K562 (cell line): Measurements from ENCODE around the gene TRUB1. TPM values are rescaled to one million over a fixed set of nuclear protein-coding genes. Genes with fewer than 3 reads are reported as not detected.

Experiments
- ATAC-seq: fragments of 200-7000 bp; cut with Tn5 transposase; 3 replicates; pipeline ENCODE4 v1.9.1; 2020; ENCODE audit warnings: moderate library complexity
- BruUV-seq: library from RNA; stranded (reverse); fragments of 400-500 nt; replicated peaks from 2 replicates; lab custom pipeline; 2021; lab: Mats Ljungman, UMichigan
- CTCF ChIA-PET: fragments of 300-600 bp; formaldehyde crosslinking; extraction: SDS; loops from one replicate; lab custom pipeline; 2021; ENCODE audit warnings: low intra/inter-chr PET ratio; lab: Yijun Ruan, JAX
- POLR2A ChIA-PET: fragments of 300-600, 350-650 bp; sonication (Branson Sonifier 250); formaldehyde crosslinking; extraction: SDS; loops from one replicate; lab custom pipeline; 2021; ENCODE audit warnings: antibody characterized with exemption, inconsistent platforms; lab: Yijun Ruan, JAX
- DNase-seq, 4 experiments: peaks; one replicate each; pipeline versions ENCODE4 v3.0.0 to v3.0.0-alpha.2; 2011 to 2018; ENCODE audit warnings: low spot score in 3 of 4, mixed read lengths in 3 of 4; ENCODE audit errors: extremely low read depth in 1 of 4
- FAIRE-seq: peaks from 2 replicates; lab custom pipeline; 2011; peaks lifted over from hg19 to GRCh38; lab: Jason Lieb, UNC
- H2AFZ ChIP-seq: 2 replicates; pipeline ENCODE4 v1.6.0; 2011; ENCODE audit warnings: low read depth, low read length, control low read depth, inconsistent platforms
- H3K27ac ChIP-seq: fragments of 200-600 bp; 3 replicates; pipeline ENCODE4 v1.8.0; 2011; ENCODE audit warnings: low read depth, mild to moderate bottlenecking, control low read depth, inconsistent platforms, low read length, moderate library complexity, mixed read lengths; ENCODE audit errors: extremely low read depth
- H3K27me3 ChIP-seq, 2 experiments: fragments of 300-600 bp in 1 of 2; 2 replicates in 1 of 2; 3 replicates in 1 of 2; pipeline versions ENCODE4 v1.6.0 to v1.8.0; 2011; ENCODE audit warnings: inconsistent platforms in 2 of 2, low read length in 2 of 2, mild to moderate bottlenecking in 1 of 2, mixed read lengths in 1 of 2, moderate library complexity in 1 of 2; ENCODE audit not compliant: control insufficient read depth in 2 of 2, insufficient read depth in 2 of 2
- H3K36me3 ChIP-seq: fragments of 300-600 bp; 3 replicates; pipeline ENCODE4 v1.8.0; 2011; ENCODE audit warnings: mild to moderate bottlenecking, low read length, inconsistent platforms; ENCODE audit not compliant: control insufficient read depth, insufficient read depth
- H3K4me1 ChIP-seq, 2 experiments: fragments of 200-600 bp in 1 of 2; replicated peaks in 1 of 2; 2 replicates in 1 of 2; 3 replicates in 1 of 2; pipeline versions ENCODE4 v1.5.1 to v1.8.0; 2011; ENCODE audit warnings: inconsistent platforms in 2 of 2, low read length in 2 of 2, mild to moderate bottlenecking in 1 of 2, mixed read lengths in 1 of 2, moderate library complexity in 1 of 2; ENCODE audit not compliant: control insufficient read depth in 2 of 2, insufficient read depth in 2 of 2
- H3K4me2 ChIP-seq: 2 replicates; pipeline ENCODE4 v1.6.1; 2011; ENCODE audit warnings: low read length, control low read depth, inconsistent platforms, mixed read lengths; ENCODE audit not compliant: insufficient read depth
- H3K4me3 ChIP-seq: fragments of 200-600 bp; sonication (generic), shearing (Covaris generic); 2 replicates; pipeline ENCODE4 v1.5.1; 2016; ENCODE audit warnings: control low read depth, inconsistent platforms
- H3K79me2 ChIP-seq: fragments of 200-600 bp; 3 replicates; pipeline ENCODE4 v1.8.0; 2011; ENCODE audit warnings: low read length, inconsistent platforms; ENCODE audit not compliant: control insufficient read depth, insufficient read depth
- H3K9ac ChIP-seq, 2 experiments: 2 replicates each; pipeline versions ENCODE4 v1.6.0 to v1.6.1; 2011; ENCODE audit warnings: low read depth in 2 of 2, low read length in 2 of 2, control low read depth in 1 of 2, inconsistent platforms in 1 of 2, mild to moderate bottlenecking in 1 of 2, mixed read lengths in 1 of 2; ENCODE audit not compliant: insufficient read depth in 1 of 2
- H3K9me1 ChIP-seq: one replicate; pipeline ENCODE4 v1.6.0; 2011; ENCODE audit warnings: inconsistent platforms, mild to moderate bottlenecking, low read length, moderate library complexity; ENCODE audit not compliant: control insufficient read depth, insufficient read depth
- H3K9me3 ChIP-seq: replicated peaks from 2 replicates; pipeline ENCODE4 v1.5.1; 2011; ENCODE audit warnings: low read depth, low read length, inconsistent platforms; ENCODE audit not compliant: control insufficient read depth, insufficient read depth
- H4K20me1 ChIP-seq: replicated peaks from 2 replicates; pipeline ENCODE4 v1.6.1; 2011; ENCODE audit warnings: low read length, inconsistent platforms, mixed read lengths; ENCODE audit not compliant: control insufficient read depth, insufficient read depth
- ELF1 ChIP-seq: fragments of 200-800 bp; sonication (Bioruptor generic); IDR thresholded peaks from 2 replicates; pipeline ENCODE4 v1.6.1; 2016; ENCODE audit warnings: missing genetic modification characterization, missing compliant biosample characterization
- FOSL1 ChIP-seq: fragments of 200-800 bp; sonication (Bioruptor generic); conservative IDR thresholded peaks from 2 replicates; pipeline ENCODE4 v1.6.1; 2016; ENCODE audit warnings: missing genetic modification characterization, missing compliant biosample characterization
- JUND ChIP-seq, 2 experiments: IDR thresholded peaks; 2 replicates in 1 of 2; 3 replicates in 1 of 2; pipeline ENCODE4 v1.6.1; 2011; ENCODE audit warnings: borderline replicate concordance in 2 of 2, low read depth in 2 of 2, low read length in 2 of 2, improper control_type of control experiment in 1 of 2, missing biosample characterization in 1 of 2, missing genetic modification characterization in 1 of 2, missing genetic modification reagents in 1 of 2
- KDM4B ChIP-seq, 2 experiments: fragments of 450-650 bp in 1 of 2; sonication (generic) in 1 of 2; IDR thresholded peaks; 2 replicates each; pipeline ENCODE4 v1.6.1; 2016 to 2017; ENCODE audit warnings: borderline replicate concordance in 2 of 2, antibody characterized with exemption in 1 of 2, low read depth in 1 of 2, mild to moderate bottlenecking in 1 of 2
- NELFE ChIP-seq: IDR thresholded peaks from 2 replicates; pipeline ENCODE4 v1.6.1; 2011; ENCODE audit warnings: mild to moderate bottlenecking; ENCODE audit not compliant: insufficient read depth, insufficient read length
- ZKSCAN3 ChIP-seq: fragments of 250-450 bp; sonication (Bioruptor Pico); IDR thresholded peaks from 2 replicates; pipeline ENCODE4 v1.4.0; 2020
- ZNF184 ChIP-seq: sonication (generic); formaldehyde crosslinking; IDR thresholded peaks from 2 replicates; pipeline ENCODE4 v1.5.0; 2020; ENCODE audit warnings: missing genetic modification reagents
- WGBS: fragments of 100-300 bp; shearing (Covaris generic); methylation state at CpG from one replicate; pipeline ENCODE4 v1.1.6; 2016; ENCODE audit warnings: low coverage, mixed read lengths; ENCODE audit not compliant: insufficient coverage; ENCODE audit errors: missing lambda C conversion rate; 5-methylcytosine and 5-hydroxymethylcytosine counted together
- in situ Hi-C: fragments of 300-500 bp; cut with MboI; formaldehyde crosslinking; loops from 4 replicates; pipeline ENCODE4 v1.15.0; 2018; ENCODE audit warnings: inconsistent platforms, mixed read lengths
- intact Hi-C: fragments of 100-400 bp; cut with micrococcal nuclease; formaldehyde crosslinking; loops from 2 replicates; pipeline ENCODE4 v1.14.2; 2022
- polyA plus RNA-seq, 8 experiments: library from polyadenylated mRNA; depleted of rRNA in 4 of 8; stranded (reverse) in 5 of 8; unstranded in 3 of 8; fragments of >200 nt; fragmentation: Nextera tagmentation in 2 of 8; fragmentation: Illumina TruSeq in 1 of 8; extraction: Ambion mirVana in 2 of 8; extraction: Trizol in 1 of 8; gene quantifications; 2 replicates each; pipeline versions ENCODE4 v1.2.1 to v1.2.3, GENCODE V29; 2011 to 2014; ENCODE audit warnings: inconsistent platforms in 1 of 8, missing spikeins in 1 of 8
- total RNA-seq, 7 experiments: library from RNA; depleted of rRNA in 6 of 7; stranded (reverse); fragments of >200 nt in 6 of 7; fragmentation: Illumina TruSeq in 2 of 7; extraction: Trizol in 2 of 7; gene quantifications; 2 replicates each; pipeline versions ENCODE4 v1.2.1 to v1.2.3, GENCODE V29; 2011 to 2021; ENCODE audit warnings: low replicate concordance in 1 of 7
- TF ChIP-seq, protein P1 (sequence below), 2 experiments: fragments of 450-650 bp in 1 of 2; sonication (generic) in 1 of 2; formaldehyde crosslinking in 1 of 2; IDR thresholded peaks in 1 of 2; conservative IDR thresholded peaks in 1 of 2; 2 replicates each; pipeline versions ENCODE4 v1.6.1 to v1.8.1; 2016 to 2023; ENCODE audit warnings: mild to moderate bottlenecking in 2 of 2, moderate library complexity in 2 of 2, inconsistent platforms in 1 of 2, missing genetic modification reagents in 1 of 2
- TF ChIP-seq, protein P2 (sequence below): sonication (generic); formaldehyde crosslinking; IDR thresholded peaks from 2 replicates; pipeline ENCODE4 v1.8.1; 2023; ENCODE audit warnings: missing genetic modification reagents, mild to moderate bottlenecking, borderline replicate concordance
- TF ChIP-seq, protein P3 (sequence below): fragments of 450-650 bp; IDR thresholded peaks from 2 replicates; pipeline ENCODE4 v1.6.1; 2016; ENCODE audit warnings: antibody characterized with exemption

TRUB1 gene
- total and polyA plus RNA-seq, 9 of the 15 experiments (the other 6 are each of a cell fraction or from before 2014, with no cell fraction given): 4.6 to 16.5 (median 11.5) TPM

DNA sequence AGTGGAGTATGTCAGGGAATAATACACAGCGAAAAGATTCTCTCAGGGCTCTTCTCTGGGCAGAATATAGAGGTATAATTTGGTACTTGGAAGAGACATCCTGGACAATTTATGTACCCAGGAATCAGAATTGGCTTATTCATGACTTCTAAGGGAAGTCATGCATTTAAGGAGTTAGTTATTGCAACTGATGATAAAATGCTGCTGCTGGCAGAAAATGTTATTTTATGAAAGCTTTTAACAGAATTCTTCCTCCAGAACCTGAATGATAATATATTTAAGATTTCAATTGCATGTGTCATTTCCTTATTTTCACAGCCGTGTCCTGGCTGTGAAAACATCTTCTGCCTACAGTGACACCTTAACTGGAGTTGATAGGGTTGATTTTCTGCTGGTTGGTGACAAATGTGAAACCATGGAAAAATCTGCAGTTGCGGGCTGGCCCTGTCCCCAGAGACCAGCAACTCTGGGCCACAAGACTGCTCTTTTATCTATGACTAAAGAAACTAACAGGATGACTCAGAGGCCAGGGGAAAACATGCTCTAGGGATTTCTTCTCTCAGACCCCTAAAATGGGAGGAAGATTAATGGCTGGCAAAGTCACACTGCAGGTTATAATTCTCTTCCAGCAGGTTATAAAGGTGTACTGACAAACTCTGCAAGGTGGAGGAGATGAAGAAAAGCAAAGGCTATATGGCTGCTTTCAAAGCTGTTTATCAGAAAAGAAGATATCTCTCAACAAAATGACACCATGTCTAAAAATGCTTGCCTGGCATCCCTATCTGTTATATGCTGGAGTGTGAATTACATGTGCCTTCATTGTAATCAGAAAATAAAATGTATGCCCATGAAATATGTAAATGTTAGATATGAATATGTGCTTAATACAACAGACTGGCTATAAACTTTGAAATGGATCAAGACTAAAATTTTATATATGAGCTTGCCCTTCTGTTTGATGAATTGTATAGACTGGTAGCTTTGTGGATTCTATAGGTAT lies 12.1 kb upstream of the TRUB1 start:
- ChIA-PET CTCF (no interaction called here), POLR2A (no interaction called here)
- peak; percentile 25; the same call in 1 of the 2 replicates for TF ChIP-seq JUND (IDR thresholded peaks at IDR 0.05; ENCODE audit: borderline replicate concordance, low read depth, low read length)
- TF ChIP-seq JUND (tag; IDR thresholded peaks at IDR 0.05; ENCODE audit: borderline replicate concordance, low read depth, low read length): no peak; the same call in 2 of the 3 replicates
- TF ChIP-seq, protein P1, sequence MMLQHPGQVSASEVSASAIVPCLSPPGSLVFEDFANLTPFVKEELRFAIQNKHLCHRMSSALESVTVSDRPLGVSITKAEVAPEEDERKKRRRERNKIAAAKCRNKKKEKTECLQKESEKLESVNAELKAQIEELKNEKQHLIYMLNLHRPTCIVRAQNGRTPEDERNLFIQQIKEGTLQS (IDR thresholded peaks at IDR 0.05): 0 out of 2 replicates have a peak, but pooled peaks have one; percentile 16
- TF ChIP-seq, protein P1 (CRISPR knock-in tag; conservative IDR thresholded peaks at IDR 0.05): no peak
- TF ChIP-seq, protein P2, sequence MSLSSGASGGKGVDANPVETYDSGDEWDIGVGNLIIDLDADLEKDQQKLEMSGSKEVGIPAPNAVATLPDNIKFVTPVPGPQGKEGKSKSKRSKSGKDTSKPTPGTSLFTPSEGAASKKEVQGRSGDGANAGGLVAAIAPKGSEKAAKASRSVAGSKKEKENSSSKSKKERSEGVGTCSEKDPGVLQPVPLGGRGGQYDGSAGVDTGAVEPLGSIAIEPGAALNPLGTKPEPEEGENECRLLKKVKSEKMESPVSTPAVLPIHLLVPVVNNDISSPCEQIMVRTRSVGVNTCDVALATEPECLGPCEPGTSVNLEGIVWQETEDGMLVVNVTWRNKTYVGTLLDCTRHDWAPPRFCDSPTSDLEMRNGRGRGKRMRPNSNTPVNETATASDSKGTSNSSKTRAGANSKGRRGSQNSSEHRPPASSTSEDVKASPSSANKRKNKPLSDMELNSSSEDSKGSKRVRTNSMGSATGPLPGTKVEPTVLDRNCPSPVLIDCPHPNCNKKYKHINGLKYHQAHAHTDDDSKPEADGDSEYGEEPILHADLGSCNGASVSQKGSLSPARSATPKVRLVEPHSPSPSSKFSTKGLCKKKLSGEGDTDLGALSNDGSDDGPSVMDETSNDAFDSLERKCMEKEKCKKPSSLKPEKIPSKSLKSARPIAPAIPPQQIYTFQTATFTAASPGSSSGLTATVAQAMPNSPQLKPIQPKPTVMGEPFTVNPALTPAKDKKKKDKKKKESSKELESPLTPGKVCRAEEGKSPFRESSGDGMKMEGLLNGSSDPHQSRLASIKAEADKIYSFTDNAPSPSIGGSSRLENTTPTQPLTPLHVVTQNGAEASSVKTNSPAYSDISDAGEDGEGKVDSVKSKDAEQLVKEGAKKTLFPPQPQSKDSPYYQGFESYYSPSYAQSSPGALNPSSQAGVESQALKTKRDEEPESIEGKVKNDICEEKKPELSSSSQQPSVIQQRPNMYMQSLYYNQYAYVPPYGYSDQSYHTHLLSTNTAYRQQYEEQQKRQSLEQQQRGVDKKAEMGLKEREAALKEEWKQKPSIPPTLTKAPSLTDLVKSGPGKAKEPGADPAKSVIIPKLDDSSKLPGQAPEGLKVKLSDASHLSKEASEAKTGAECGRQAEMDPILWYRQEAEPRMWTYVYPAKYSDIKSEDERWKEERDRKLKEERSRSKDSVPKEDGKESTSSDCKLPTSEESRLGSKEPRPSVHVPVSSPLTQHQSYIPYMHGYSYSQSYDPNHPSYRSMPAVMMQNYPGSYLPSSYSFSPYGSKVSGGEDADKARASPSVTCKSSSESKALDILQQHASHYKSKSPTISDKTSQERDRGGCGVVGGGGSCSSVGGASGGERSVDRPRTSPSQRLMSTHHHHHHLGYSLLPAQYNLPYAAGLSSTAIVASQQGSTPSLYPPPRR (CRISPR knock-in tag): no peak
- TF ChIP-seq, protein P3, sequence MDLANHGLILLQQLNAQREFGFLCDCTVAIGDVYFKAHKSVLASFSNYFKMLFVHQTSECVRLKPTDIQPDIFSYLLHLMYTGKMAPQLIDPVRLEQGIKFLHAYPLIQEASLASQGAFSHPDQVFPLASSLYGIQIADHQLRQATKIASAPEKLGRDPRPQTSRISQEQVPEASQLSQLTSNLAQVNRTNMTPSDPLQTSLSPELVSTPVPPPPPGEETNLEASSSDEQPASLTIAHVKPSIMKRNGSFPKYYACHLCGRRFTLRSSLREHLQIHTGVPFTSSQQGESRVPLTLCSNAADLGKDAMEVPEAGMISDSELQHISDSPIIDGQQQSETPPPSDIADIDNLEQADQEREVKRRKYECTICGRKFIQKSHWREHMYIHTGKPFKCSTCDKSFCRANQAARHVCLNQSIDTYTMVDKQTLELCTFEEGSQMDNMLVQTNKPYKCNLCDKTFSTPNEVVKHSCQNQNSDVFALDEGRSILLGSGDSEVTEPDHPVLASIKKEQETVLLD: no peak
- no peak for TF ChIP-seq KDM4B (IDR thresholded peaks at IDR 0.05; ENCODE audit: borderline replicate concordance in 2 of 2, low read depth in 1 of 2)
- TF ChIP-seq FOSL1 (tag): peak; percentile 87
- no peak for TF ChIP-seq ZNF184 (CRISPR knock-in tag)
- no peak for TF ChIP-seq NELFE
- no peak for TF ChIP-seq ZKSCAN3 (CRISPR knock-in tag)
- no peak for TF ChIP-seq ELF1 (tag)
- ATAC-seq: no peak
- FAIRE-seq: no peak
- Histone ChIP-seq H3K9me3 (no peaks in the 10 kb centered on the region), H3K4me1 (no peaks in the 10 kb centered on the region; a peak in 1 of 5 replicates), H3K9ac (no peak overlapping the region), H3K4me2 (no peak overlapping the region), H3K36me3 (no peaks in the 10 kb centered on the region), H4K20me1 (no peaks in the 10 kb centered on the region), H2AFZ (no peak overlapping the region), H3K9me1 (no peaks in the 10 kb centered on the region), H3K79me2 (no peaks in the 10 kb centered on the region), H3K4me3 (no peak overlapping the region), H3K27me3 (peaks cover 2 to 6% of the 10 kb centered on the region in 2 experiments; a peak in 1 of 5 replicates), H3K27ac (no peak overlapping the region)
- in situ Hi-C loops: no loop called here
- intact Hi-C loops: no loop called here
- no TSS peak for BruUV-seq
- WGBS: 3% methylated on average over 3 of the region's 3 CpGs
- peak in 1 of 4 experiments; percentile 13 for DNase-seq
